Fibroblast of pulmonary artery (primary cell): ENCODE measurements around the gene SORCS2.

ENCODE experiments used
- DNase-seq: peaks from one replicate; pipeline ENCODE4 v3.0.0-alpha.2; 2010; ENCODE audit warnings: low read depth
- H3K4me3 ChIP-seq: replicated peaks from 2 replicates; pipeline ENCODE4 v1.5.1; 2011; ENCODE audit warnings: low read depth, mild to moderate bottlenecking, control low read depth, low read length, moderate library complexity
- CTCF ChIP-seq: IDR thresholded peaks from 2 replicates; pipeline ENCODE4 v1.5.1; 2011; ENCODE audit warnings: mild to moderate bottlenecking, control low read depth, low read length, inconsistent platforms; ENCODE audit errors: missing control alignments

Gene SORCS2

GRCh38 chr4:7513671-7514070 is 321.3 kb downstream of the SORCS2 start:
- H3K4me3 ChIP-seq: no peak overlapping the region
- no peak for TF ChIP-seq CTCF
- no peak for DNase-seq

- no peak for TF ChIP-seq CTCF
- H3K4me3 ChIP-seq: no peak overlapping the region
- no peak for DNase-seq
Observed at GRCh38 chr4:7514281-7514680, 321.9 kb downstream of the SORCS2 start.

GRCh38 chr4:7514789-7515188 is 322.5 kb downstream of the SORCS2 start:
- no peak for DNase-seq
- H3K4me3 ChIP-seq: no peak overlapping the region
- no peak for TF ChIP-seq CTCF

- H3K4me3 ChIP-seq: no peak overlapping the region
- no peak for TF ChIP-seq CTCF
Observed at GRCh38 chr4:7515390-7515902, 323.1 kb downstream of the SORCS2 start.

GRCh38 chr4:7516096-7516772 is 323.9 kb downstream of the SORCS2 start:
- H3K4me3 ChIP-seq: no peak overlapping the region
- DNase-seq: no peak
- no peak for TF ChIP-seq CTCF

More at GRCh38 chr4:7515390-7515902, 323.1 kb downstream of the SORCS2 start:
- no peak for DNase-seq

GRCh38 chr4:7516773-7517144 is 324.4 kb downstream of the SORCS2 start:
- TF ChIP-seq CTCF: no peak
- no peak for DNase-seq
- H3K4me3 ChIP-seq: no peak overlapping the region
